ENCODE measurements around the gene GRM2.

Gene GRM2

DNA sequence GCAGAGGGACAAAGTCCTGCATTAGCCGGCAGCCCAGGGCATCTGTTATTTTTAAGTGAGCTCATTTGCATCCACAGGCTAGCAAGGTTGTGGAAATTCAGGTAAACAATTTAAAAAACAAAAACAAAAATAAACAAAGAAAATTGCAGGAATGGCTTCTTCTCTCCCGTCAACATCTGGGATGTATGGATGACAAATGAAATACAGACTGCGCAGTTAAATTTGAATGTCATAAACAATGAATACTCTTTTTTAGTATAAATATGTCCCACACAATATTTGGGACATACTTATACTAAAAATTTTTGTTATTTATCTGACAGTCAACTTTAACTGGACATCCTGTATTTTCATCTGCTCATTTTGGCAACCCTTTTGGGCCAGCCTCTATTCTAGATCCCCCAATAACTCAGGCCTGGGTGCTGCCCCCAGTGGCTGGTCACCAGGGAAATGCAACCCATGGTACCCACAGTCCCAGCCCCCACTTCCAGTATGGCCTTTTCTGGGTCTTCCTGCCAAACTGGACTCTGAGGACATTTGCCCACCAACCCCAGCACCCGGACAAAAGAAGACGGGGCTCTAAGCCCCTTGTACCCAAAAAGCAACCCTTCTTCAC lies 12.7 kb downstream of the GRM2 start:
- Histone ChIP-seq H3K9me3 (replicated peaks; ENCODE audit: insufficient read depth, low read length) (no peaks in the 10 kb centered on the region), H3F3A (ENCODE audit: insufficient read depth, low read length) (no peaks in the 10 kb centered on the region), H2AFZ (ENCODE audit: low read length) (no peak overlapping the region), H3K4me3 (ENCODE audit: low read length) (no peak overlapping the region), H3K36me3 (replicated peaks; ENCODE audit: insufficient read depth, low read length) (no peaks in the 10 kb centered on the region), H3K9ac (ENCODE audit: low read length) (no peak overlapping the region), H3K4me1 (ENCODE audit: low read length) (0 out of 2 replicates have a peak, but pooled peaks cover 4% of the 10 kb centered on the region), H3K27ac (ENCODE audit: low read length) (no peak overlapping the region), H3K4me2 (ENCODE audit: low read depth, low read length) (no peak overlapping the region), H3K79me2 (ENCODE audit: low read length) (no peaks in the 10 kb centered on the region), H3K9me2 (replicated peaks; ENCODE audit: insufficient read depth, low read length) (no peaks in the 10 kb centered on the region), H3K27me3 (replicated peaks; ENCODE audit: insufficient read depth, low read length) (no peaks in the 10 kb centered on the region), H4K20me1 (ENCODE audit: insufficient read depth, low read length) (no peaks in the 10 kb centered on the region)
- TF ChIP-seq CTCF (IDR thresholded peaks at IDR 0.05; ENCODE audit: low read length) = no peak
- no peak for TF ChIP-seq EZH2phosphoT487 (IDR thresholded peaks at IDR 0.05; ENCODE audit: low read length)
- TF ChIP-seq EZH2 (optimal IDR thresholded peaks at IDR 0.05; ENCODE audit: low read depth, low read length) = no peak
- no peak for DNase-seq

- no peak for DNase-seq
- Histone ChIP-seq H3K4me2 (ENCODE audit: low read depth, low read length) (no peak overlapping the region), H3F3A (ENCODE audit: insufficient read depth, low read length) (no peaks in the 10 kb centered on the region), H3K4me3 (ENCODE audit: low read length) (no peak overlapping the region), H3K9ac (ENCODE audit: low read length) (no peak overlapping the region), H3K36me3 (replicated peaks; ENCODE audit: insufficient read depth, low read length) (no peaks in the 10 kb centered on the region), H4K20me1 (ENCODE audit: insufficient read depth, low read length) (no peaks in the 10 kb centered on the region), H3K79me2 (ENCODE audit: low read length) (no peaks in the 10 kb centered on the region), H3K27ac (ENCODE audit: low read length) (no peak overlapping the region), H3K9me2 (replicated peaks; ENCODE audit: insufficient read depth, low read length) (no peaks in the 10 kb centered on the region), H3K9me3 (replicated peaks; ENCODE audit: insufficient read depth, low read length) (no peaks in the 10 kb centered on the region), H2AFZ (ENCODE audit: low read length) (no peak overlapping the region), H3K4me1 (ENCODE audit: low read length) (0 out of 2 replicates have a peak, but pooled peaks cover 4% of the 10 kb centered on the region), H3K27me3 (replicated peaks; ENCODE audit: insufficient read depth, low read length) (no peaks in the 10 kb centered on the region)
- TF ChIP-seq EZH2phosphoT487 (IDR thresholded peaks at IDR 0.05; ENCODE audit: low read length) (no peak), CTCF (IDR thresholded peaks at IDR 0.05; ENCODE audit: low read length) (no peak), EZH2 (optimal IDR thresholded peaks at IDR 0.05; ENCODE audit: low read depth, low read length) (no peak)
These were observed 13.6 kb downstream of the GRM2 start for GRCh38 chr3:51720292-51721061.

DNA sequence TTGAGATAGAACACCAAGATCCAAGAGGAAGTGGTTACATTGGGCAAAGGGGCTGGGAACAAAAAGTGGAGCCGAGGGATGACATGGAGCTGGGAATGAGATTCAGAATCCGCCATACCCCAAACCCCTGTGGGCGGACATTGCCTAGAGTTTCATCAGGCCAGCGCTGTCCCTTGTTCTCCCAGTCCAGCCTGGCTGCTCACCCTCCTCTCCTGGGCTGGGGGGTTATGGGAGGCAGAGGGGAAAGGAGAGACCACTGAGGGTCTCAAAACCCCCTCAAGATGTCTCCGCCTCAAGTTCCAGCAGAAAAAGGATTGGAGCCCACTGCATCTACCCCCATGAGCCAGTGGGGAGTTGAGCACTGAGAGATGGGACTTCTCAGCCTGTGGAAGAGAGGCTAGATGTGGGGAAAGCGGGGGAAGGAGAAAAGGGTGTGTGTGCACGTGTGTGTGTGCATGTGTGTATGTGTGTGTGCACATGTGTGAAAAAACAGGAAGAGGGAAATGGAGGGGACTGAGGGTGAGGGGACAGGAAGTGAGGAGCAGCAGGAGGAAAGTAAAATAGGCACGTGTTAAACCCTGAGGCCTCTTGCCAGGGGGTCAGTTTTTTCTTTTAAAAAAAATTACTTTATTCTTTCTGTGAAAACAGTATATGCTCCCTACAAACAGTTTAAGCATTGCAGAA lies 14.3 kb downstream of the GRM2 start:
- Histone ChIP-seq H3K27ac (ENCODE audit: low read length) (no peak overlapping the region), H2AFZ (ENCODE audit: low read length) (no peak overlapping the region), H3K9me3 (replicated peaks; ENCODE audit: insufficient read depth, low read length) (no peaks in the 10 kb centered on the region), H3K4me3 (ENCODE audit: low read length) (no peak overlapping the region), H3F3A (ENCODE audit: insufficient read depth, low read length) (no peaks in the 10 kb centered on the region), H3K36me3 (replicated peaks; ENCODE audit: insufficient read depth, low read length) (no peaks in the 10 kb centered on the region), H3K9me2 (replicated peaks; ENCODE audit: insufficient read depth, low read length) (no peaks in the 10 kb centered on the region), H3K9ac (ENCODE audit: low read length) (no peak overlapping the region), H3K79me2 (ENCODE audit: low read length) (no peaks in the 10 kb centered on the region), H3K4me2 (ENCODE audit: low read depth, low read length) (no peak overlapping the region), H3K27me3 (replicated peaks; ENCODE audit: insufficient read depth, low read length) (no peaks in the 10 kb centered on the region), H3K4me1 (ENCODE audit: low read length) (0 out of 2 replicates have a peak, but pooled peaks cover 4% of the 10 kb centered on the region), H4K20me1 (ENCODE audit: insufficient read depth, low read length) (no peaks in the 10 kb centered on the region)
- no peak for DNase-seq
- no peak for TF ChIP-seq CTCF (IDR thresholded peaks at IDR 0.05; ENCODE audit: low read length)
- TF ChIP-seq EZH2 (optimal IDR thresholded peaks at IDR 0.05; ENCODE audit: low read depth, low read length) = no peak
- TF ChIP-seq EZH2phosphoT487 (IDR thresholded peaks at IDR 0.05; ENCODE audit: low read length) = no peak

Data from MM.1S (cell line).